Liver (tissue), 3 donors: ENCODE measurements around the gene WDR27.

Experiments used
- CTCF ChIP-seq: fragments of 150-350 bp; IDR thresholded peaks from 2 replicates; pipeline ENCODE4 v1.5.1; 2017; ENCODE audit warnings: improper control_type of control experiment, low read depth, low read length; ENCODE audit not compliant: missing input control
- FOXA1 ChIP-seq: IDR thresholded peaks from 2 replicates; pipeline ENCODE4 v1.6.1; 2016; ENCODE audit warnings: antibody characterized with exemption
- GABPA ChIP-seq, 2 donors: IDR thresholded peaks in 1 of 2; conservative IDR thresholded peaks in 1 of 2; 2 replicates each; pipeline ENCODE4 v1.6.1; 2016; ENCODE audit warnings: antibody characterized with exemption in 2 of 2, mild to moderate bottlenecking in 1 of 2, moderate library complexity in 1 of 2
- MAX ChIP-seq: IDR thresholded peaks from 2 replicates; pipeline ENCODE4 v1.6.1; 2016; ENCODE audit warnings: antibody characterized with exemption
- RAD21 ChIP-seq, 2 donors: IDR thresholded peaks; 2 replicates each; pipeline ENCODE4 v1.6.1; 2016; ENCODE audit warnings: antibody characterized with exemption in 2 of 2, mild to moderate bottlenecking in 2 of 2
- REST ChIP-seq: IDR thresholded peaks from 2 replicates; pipeline ENCODE4 v1.6.1; 2016; ENCODE audit warnings: antibody characterized with exemption, mild to moderate bottlenecking
- YY1 ChIP-seq: IDR thresholded peaks from 2 replicates; pipeline ENCODE4 v1.6.1; 2016; ENCODE audit warnings: antibody characterized with exemption, mild to moderate bottlenecking
- ZBTB33 ChIP-seq: IDR thresholded peaks from 2 replicates; pipeline ENCODE4 v1.6.1; 2016; ENCODE audit warnings: antibody characterized with exemption
- donor health status: healthy.
- donor health status: healthy.

GRCh38 chr6:169746556-169746955 lies 44.7 kb upstream of the WDR27 start:
- TF ChIP-seq CTCF (no peak), FOXA1 (no peak), ZBTB33 (no peak), YY1 (no peak), RAD21 (IDR thresholded peaks at IDR 0.05) (no peak), GABPA (IDR thresholded peaks at IDR 0.05 in 1 of 2, conservative IDR thresholded peaks at IDR 0.05 in 1 of 2) (no peak), MAX (no peak), REST (no peak)
